GM21723 (cell line): ENCODE measurements around the gene TMSB4X.
"Not testable (repeated sequence)": the region's sequence is repeated elsewhere in the genome, so short reads cannot be mapped to it uniquely, and the experiment has no call there.

Experiments used
- ATAC-seq: cut with Tn5 transposase; IDR thresholded peaks from one replicate; pipeline ENCODE4 v1.9.1; 2021; ENCODE audit warnings: mild to moderate bottlenecking, moderate library complexity; ENCODE audit not compliant: unreplicated experiment

The TMSB4X gene

GRCh38 chrX:13015536-13016236 is 40.8 kb downstream of the TMSB4X start:
- ATAC-seq, result no peak

- not testable (repeated sequence) for ATAC-seq
Measured at GRCh38 chrX:13016731-13017130, 41.8 kb downstream of the TMSB4X start.

- peak; percentile 91 for ATAC-seq
Measured at GRCh38 chrX:13022926-13023325, 48.0 kb downstream of the TMSB4X start.

- ATAC-seq, result no peak
Measured at GRCh38 chrX:13023567-13023966, 48.7 kb downstream of the TMSB4X start.

- no peak for ATAC-seq
Measured at GRCh38 chrX:13023979-13024378, 49.1 kb downstream of the TMSB4X start.

- ATAC-seq, result no peak
Measured at GRCh38 chrX:13024986-13025385, 50.1 kb downstream of the TMSB4X start.
